ENCODE results near the gene ZSCAN20.

GRCh38 chr1:33468011-33468410 lies 4.4 kb upstream of the ZSCAN20 start:
- TF ChIP-seq, protein P1, sequence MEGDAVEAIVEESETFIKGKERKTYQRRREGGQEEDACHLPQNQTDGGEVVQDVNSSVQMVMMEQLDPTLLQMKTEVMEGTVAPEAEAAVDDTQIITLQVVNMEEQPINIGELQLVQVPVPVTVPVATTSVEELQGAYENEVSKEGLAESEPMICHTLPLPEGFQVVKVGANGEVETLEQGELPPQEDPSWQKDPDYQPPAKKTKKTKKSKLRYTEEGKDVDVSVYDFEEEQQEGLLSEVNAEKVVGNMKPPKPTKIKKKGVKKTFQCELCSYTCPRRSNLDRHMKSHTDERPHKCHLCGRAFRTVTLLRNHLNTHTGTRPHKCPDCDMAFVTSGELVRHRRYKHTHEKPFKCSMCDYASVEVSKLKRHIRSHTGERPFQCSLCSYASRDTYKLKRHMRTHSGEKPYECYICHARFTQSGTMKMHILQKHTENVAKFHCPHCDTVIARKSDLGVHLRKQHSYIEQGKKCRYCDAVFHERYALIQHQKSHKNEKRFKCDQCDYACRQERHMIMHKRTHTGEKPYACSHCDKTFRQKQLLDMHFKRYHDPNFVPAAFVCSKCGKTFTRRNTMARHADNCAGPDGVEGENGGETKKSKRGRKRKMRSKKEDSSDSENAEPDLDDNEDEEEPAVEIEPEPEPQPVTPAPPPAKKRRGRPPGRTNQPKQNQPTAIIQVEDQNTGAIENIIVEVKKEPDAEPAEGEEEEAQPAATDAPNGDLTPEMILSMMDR (IDR thresholded peaks at IDR 0.05): no peak
- TF ChIP-seq POLR2A (IDR thresholded peaks at IDR 0.05): no peak

All from uterus (tissue), 2 donors.